ENCODE measurements around the gene USP24. TPM values are rescaled to one million over a fixed set of nuclear protein-coding genes. Genes with fewer than 3 reads are reported as not detected.

The USP24 gene
- total RNA-seq, 2 experiments from 2014 or later: 37.1 to 39.7 TPM

DNA sequence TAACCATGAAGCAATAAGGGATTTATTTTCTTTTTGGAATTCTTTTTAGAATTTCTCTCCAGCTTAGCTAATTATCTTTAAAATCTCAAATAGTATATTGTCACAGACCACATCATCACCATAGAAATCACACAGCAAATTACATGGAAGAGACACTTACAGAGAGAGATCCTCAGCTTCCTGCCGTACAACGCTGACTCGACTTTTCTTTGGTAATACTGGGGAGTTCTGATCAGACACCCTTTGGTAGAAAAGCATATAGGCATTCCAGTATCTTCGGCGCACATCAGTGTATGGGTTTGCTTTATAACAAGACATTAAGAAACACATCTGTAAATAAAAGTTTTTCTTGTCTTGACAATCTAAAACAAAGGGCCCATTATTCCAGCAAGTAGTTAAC is 120.1 kb downstream of the USP24 start:
- no peaks in the 10 kb centered on the region for H3K9me3 Mint-ChIP-seq
- H3K4me3 Mint-ChIP-seq: no peak overlapping the region
- H3K27me3 Mint-ChIP-seq (ENCODE audit: low read depth): no peaks in the 10 kb centered on the region
- no peak for DNase-seq
- no peaks in the 10 kb centered on the region for H3K4me1 Mint-ChIP-seq (ENCODE audit: low read depth)
- CTCF ChIA-PET: no interaction called here
- peaks cover 43% of the 10 kb centered on the region for H3K36me3 Mint-ChIP-seq (ENCODE audit: low read depth)
- H3K27ac Mint-ChIP-seq: no peak overlapping the region
- intact Hi-C loops (cut with micrococcal nuclease): no loop called here

DNA sequence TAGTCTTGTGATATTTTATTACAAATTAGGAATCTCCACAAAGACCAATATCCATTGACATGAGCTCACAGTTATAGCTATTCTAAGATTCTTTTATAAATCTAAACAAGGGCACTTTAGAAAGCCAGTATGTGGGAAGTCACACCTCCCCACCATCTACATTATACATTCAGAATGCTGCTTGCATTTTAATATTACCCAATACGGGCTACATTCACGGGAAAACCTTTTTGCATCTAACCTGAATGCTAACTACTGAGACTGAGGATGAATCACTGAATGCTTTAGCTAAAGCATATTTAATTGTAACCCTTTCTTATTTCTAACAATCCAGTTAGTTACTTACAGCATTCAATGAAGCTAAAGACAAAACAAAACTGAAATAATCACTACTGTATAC is 122.7 kb downstream of the USP24 start:
- Mint-ChIP-seq H3K27ac (no peak overlapping the region), H3K27me3 (ENCODE audit: low read depth) (no peaks in the 10 kb centered on the region), H3K4me3 (no peak overlapping the region), H3K4me1 (ENCODE audit: low read depth) (peaks cover 2% of the 10 kb centered on the region), H3K9me3 (no peaks in the 10 kb centered on the region), H3K36me3 (ENCODE audit: low read depth) (peaks cover 40% of the 10 kb centered on the region)
- CTCF ChIA-PET: no interaction called here
- intact Hi-C loops (cut with micrococcal nuclease): no loop called here
- no peak for DNase-seq

DNA sequence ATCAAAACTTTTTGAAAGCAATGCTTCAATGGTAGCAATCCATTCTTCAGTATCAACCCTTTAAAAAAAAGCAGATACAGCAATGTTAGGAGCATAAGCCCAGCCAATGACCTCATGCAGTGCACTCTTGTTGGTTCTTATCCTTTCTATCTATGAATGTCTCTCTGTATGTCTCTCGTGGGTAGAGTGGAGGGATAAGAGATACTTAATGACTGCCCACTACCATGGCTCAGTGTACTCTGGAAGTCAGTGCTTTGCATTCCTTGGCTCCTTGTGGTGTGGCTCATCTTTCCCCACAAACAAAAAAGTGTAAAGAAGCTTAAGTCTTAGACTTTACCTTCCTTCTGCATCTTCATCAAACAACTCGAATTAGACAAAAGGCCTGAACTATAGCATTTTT is 125.5 kb downstream of the USP24 start:
- Mint-ChIP-seq H3K9me3 (no peaks in the 10 kb centered on the region), H3K36me3 (ENCODE audit: low read depth) (peaks cover 36% of the 10 kb centered on the region), H3K4me3 (no peak overlapping the region), H3K27ac (peak overlapping the region; percentile 35), H3K27me3 (ENCODE audit: low read depth) (no peaks in the 10 kb centered on the region), H3K4me1 (ENCODE audit: low read depth) (peaks cover 2% of the 10 kb centered on the region)
- no peak for DNase-seq
- CTCF ChIA-PET: interaction anchor here (0.6 kb wide), 1 partner anchor 116 kb away, joined by 4 read pairs; no protein-coding TSS in a partner anchor
- intact Hi-C loops (cut with micrococcal nuclease): no loop called here

DNA sequence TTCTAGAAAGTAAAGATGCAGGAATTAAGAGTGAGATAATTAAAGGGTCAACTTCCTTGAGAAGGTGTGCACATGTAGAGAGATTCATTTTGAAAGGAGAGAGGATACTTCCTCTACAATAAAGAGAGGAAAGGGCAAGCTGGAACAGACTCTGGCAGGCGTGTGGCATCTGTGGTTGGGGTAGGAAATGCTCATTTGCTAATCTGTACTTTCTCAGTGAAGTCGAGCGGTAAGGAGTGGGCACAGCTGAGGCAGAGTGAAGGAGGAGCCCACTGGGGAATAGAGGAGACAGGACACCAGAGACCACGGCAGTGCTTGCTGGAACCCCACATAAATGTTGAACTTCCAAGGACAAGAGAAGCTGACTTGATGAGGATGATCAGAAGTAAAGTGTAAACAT is 126.8 kb downstream of the USP24 start:
- CTCF ChIA-PET: no interaction called here
- Mint-ChIP-seq H3K4me3 (no peak overlapping the region), H3K9me3 (no peaks in the 10 kb centered on the region), H3K36me3 (ENCODE audit: low read depth) (peaks cover 31% of the 10 kb centered on the region), H3K27me3 (ENCODE audit: low read depth) (no peaks in the 10 kb centered on the region), H3K4me1 (ENCODE audit: low read depth) (peaks cover 2% of the 10 kb centered on the region), H3K27ac (peak overlapping the region; percentile 19)
- DNase-seq: no peak
- intact Hi-C loops (cut with micrococcal nuclease): no loop called here

DNA sequence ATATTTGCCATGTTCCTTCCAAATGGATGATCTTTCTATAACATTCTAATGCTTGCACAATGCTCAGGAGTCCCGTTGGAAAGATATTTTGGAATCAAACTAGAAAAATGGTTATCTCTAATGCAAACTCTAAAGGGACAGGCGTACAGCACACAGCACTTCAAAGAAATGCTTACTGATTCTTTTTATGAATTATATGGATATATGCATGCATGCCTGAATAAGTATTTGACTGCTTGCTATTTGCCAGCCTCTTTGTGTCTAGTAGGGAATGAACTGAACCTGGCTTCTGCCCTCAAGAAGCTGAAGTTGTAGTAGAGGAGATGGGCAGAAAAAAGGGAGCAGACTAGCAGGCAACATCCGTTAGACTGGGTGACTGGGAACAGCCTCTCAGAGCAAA is 127.7 kb downstream of the USP24 start:
- H3K4me3 Mint-ChIP-seq: no peak overlapping the region
- intact Hi-C loops (cut with micrococcal nuclease): no loop called here
- no peak for DNase-seq
- no peaks in the 10 kb centered on the region for H3K27me3 Mint-ChIP-seq (ENCODE audit: low read depth)
- peaks cover 2% of the 10 kb centered on the region for H3K4me1 Mint-ChIP-seq (ENCODE audit: low read depth)
- no peaks in the 10 kb centered on the region for H3K9me3 Mint-ChIP-seq
- H3K27ac Mint-ChIP-seq: no peak overlapping the region
- CTCF ChIA-PET: no interaction called here
- H3K36me3 Mint-ChIP-seq (ENCODE audit: low read depth): peaks cover 32% of the 10 kb centered on the region

DNA sequence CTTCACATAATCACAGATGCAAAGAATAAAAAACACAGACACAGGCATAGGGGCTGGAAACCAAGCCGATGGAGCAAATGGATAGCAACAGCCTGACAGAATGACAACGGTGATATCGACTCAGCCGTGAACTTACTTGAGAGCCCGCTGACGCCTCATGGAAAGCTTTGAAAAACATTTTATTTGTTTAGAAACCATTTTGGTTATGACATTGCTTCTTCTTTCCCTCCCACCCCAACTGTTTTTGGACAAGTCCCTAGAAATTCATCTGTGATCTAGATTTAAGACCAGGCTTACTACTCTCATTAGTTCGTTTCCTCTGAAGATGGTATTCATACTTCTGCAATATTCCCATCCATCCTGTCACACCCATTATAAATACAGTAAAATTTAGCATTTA is 130.9 kb downstream of the USP24 start:
- CTCF ChIA-PET: no interaction called here
- intact Hi-C loops (cut with micrococcal nuclease): no loop called here
- H3K36me3 Mint-ChIP-seq (ENCODE audit: low read depth): peaks cover 32% of the 10 kb centered on the region
- peaks cover 2% of the 10 kb centered on the region for H3K4me1 Mint-ChIP-seq (ENCODE audit: low read depth)
- DNase-seq: no peak
- H3K9me3 Mint-ChIP-seq: no peaks in the 10 kb centered on the region
- no peaks in the 10 kb centered on the region for H3K27me3 Mint-ChIP-seq (ENCODE audit: low read depth)
- H3K4me3 Mint-ChIP-seq: no peak overlapping the region
- no peak overlapping the region for H3K27ac Mint-ChIP-seq

DNA sequence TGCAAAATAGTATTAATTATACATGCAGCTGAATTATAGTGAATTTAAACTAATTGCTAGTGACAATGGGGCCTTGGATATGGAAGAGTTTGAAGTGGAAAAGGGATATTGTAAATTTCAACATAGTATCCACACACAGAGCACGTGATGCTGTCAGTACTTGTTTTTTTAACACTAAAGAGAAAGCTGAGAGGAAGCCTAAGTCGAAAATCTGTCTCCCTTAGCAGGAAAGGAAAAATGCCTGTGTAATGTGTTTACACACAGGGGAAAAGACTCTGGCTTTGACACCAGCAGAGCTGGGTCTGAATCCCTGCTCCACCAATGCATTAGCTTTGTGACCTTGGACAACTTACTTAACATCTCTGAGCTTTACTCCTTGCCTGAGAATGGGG is 133.3 kb downstream of the USP24 start:
- Mint-ChIP-seq H3K27ac (no peak overlapping the region), H3K36me3 (ENCODE audit: low read depth) (peaks cover 27% of the 10 kb centered on the region), H3K9me3 (no peaks in the 10 kb centered on the region), H3K4me1 (ENCODE audit: low read depth) (no peaks in the 10 kb centered on the region), H3K4me3 (no peak overlapping the region), H3K27me3 (ENCODE audit: low read depth) (no peaks in the 10 kb centered on the region)
- CTCF ChIA-PET: no interaction called here
- intact Hi-C loops (cut with micrococcal nuclease): no loop called here
- no peak for DNase-seq

DNA sequence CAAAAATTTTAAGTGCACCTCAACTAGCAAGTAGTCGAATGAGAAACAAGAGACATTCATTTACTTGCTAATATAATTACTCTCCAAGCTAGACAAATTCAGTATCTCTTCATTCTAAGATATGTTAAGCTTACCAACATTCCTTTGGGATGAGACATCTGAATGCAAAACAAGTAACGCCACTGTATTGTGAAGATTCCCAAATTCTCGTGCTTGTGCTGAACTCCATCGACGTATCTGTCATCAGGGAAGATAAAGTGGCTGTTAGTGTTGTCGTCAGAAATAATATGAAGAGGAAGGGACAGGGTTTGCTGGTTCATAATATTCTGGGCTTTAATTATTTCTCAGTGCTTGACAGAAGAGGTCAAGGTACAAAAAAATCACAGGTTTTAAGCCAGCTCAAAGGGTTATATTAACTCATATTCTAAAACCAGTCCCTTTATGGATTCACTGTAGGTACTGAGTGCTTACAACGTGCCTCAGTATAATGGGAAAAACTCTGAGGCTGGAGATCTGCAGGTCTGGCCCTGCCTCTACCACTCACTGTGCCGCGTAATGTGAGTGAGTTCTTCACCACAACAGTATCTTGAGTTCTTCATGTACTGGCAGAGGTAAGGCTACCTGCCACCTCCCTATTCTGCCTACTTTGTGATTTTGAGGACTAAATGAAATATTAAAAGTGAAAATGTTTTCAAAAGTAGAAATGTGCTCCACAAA is 133.8 kb downstream of the USP24 start:
- no peaks in the 10 kb centered on the region for H3K9me3 Mint-ChIP-seq
- no peak for DNase-seq
- no peak overlapping the region for H3K27ac Mint-ChIP-seq
- H3K36me3 Mint-ChIP-seq (ENCODE audit: low read depth): peaks cover 27% of the 10 kb centered on the region
- CTCF ChIA-PET: no interaction called here
- no peaks in the 10 kb centered on the region for H3K4me1 Mint-ChIP-seq (ENCODE audit: low read depth)
- intact Hi-C loops (cut with micrococcal nuclease): no loop called here
- no peak overlapping the region for H3K4me3 Mint-ChIP-seq
- H3K27me3 Mint-ChIP-seq (ENCODE audit: low read depth): no peaks in the 10 kb centered on the region

DNA sequence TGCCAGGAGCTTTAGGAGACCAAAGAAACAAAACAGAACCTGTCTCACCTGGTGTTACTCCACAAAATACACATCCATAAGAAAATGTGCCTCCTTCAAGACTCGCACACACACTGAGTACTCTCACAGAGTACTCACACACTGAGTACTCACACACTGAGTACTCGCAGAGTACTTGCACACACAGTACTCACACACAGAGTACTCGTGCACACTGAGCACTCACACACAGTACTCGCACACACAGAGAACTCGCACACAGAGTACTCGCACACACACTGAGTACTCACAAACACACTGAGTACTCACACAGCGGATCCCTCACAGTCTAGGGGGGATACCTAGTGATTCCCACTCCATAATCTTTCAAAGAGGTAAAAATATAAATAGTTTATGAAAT is 135.5 kb downstream of the USP24 start:
- Mint-ChIP-seq H3K4me1 (ENCODE audit: low read depth) (no peaks in the 10 kb centered on the region), H3K36me3 (ENCODE audit: low read depth) (peaks cover 27% of the 10 kb centered on the region), H3K27me3 (ENCODE audit: low read depth) (no peaks in the 10 kb centered on the region), H3K27ac (no peak overlapping the region), H3K9me3 (no peaks in the 10 kb centered on the region), H3K4me3 (no peak overlapping the region)
- CTCF ChIA-PET: no interaction called here
- intact Hi-C loops (cut with micrococcal nuclease): loop anchor here (5.0 kb wide), 1 partner anchor 38 kb away; no protein-coding TSS in a partner anchor
- no peak for DNase-seq

DNA sequence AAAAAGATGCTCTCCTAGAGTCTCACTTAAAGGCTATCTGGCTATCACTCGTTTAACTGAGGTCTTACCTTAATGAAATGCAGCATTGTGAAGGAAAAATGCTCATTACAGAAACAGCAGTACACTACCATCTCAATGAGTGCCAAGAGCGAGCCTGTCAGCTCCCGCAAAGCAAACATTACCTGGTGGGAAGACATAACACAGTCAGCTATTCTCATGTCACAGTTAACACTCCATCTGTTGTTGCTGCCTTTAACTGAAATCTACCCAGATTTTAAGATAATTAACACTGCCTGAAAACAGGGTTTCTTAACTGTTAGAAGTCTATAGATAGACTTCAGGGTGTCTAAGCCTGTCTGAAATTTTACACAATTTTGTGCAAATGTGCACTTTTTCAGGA is 136.7 kb downstream of the USP24 start:
- Mint-ChIP-seq H3K36me3 (ENCODE audit: low read depth) (peaks cover 28% of the 10 kb centered on the region), H3K27ac (no peak overlapping the region), H3K4me1 (ENCODE audit: low read depth) (peaks cover 6% of the 10 kb centered on the region), H3K27me3 (ENCODE audit: low read depth) (no peaks in the 10 kb centered on the region), H3K4me3 (no peak overlapping the region), H3K9me3 (no peaks in the 10 kb centered on the region)
- DNase-seq: no peak
- CTCF ChIA-PET: no interaction called here
- intact Hi-C loops (cut with micrococcal nuclease): loop anchor here (5.0 kb wide), 1 partner anchor 39 kb away; no protein-coding TSS in a partner anchor

DNA sequence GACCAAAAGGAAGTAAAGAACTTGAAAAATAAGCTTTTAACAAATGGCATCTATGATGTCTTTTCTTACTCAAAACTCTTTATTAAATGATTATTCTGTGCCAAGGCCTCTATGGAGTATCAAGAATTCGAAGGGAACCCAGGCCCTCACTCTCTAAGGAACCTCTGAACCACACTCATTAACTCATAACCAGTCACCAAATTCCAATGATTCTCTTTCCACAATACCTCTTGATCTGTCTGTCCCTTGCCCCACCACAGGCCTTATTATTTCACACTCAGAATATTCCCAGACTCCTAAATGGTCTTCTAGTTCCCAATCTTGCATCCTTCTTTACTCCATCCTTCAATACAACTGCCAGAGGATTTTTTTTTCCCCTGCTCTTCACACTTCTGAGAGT is 138.8 kb downstream of the USP24 start:
- CTCF ChIA-PET: no interaction called here
- Mint-ChIP-seq H3K27ac (no peak overlapping the region), H3K4me1 (ENCODE audit: low read depth) (peaks cover 16% of the 10 kb centered on the region), H3K27me3 (ENCODE audit: low read depth) (no peaks in the 10 kb centered on the region), H3K4me3 (no peak overlapping the region), H3K36me3 (ENCODE audit: low read depth) (peaks cover 40% of the 10 kb centered on the region), H3K9me3 (no peaks in the 10 kb centered on the region)
- intact Hi-C loops (cut with micrococcal nuclease): loop anchor here (5.0 kb wide), 1 partner anchor 41 kb away; no protein-coding TSS in a partner anchor
- no peak for DNase-seq

DNA sequence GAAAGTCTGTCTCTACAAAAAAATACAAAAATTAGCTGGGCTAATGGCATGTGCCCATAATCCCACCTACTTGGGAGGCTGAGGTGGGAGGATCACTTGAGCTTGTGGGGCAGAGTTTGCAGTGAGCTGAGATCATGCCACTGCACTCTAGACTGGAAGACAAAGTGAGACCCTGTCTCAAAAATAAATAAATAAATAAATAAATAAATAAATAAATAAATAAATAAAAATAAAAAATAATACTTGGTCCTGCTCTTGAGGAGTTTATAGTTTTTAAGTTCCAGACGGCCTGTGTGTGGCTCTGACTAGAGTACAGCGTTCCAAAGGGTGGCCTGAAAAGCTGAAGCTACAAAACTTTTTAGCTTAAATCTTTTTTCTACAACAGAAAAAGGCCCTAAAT is 140.7 kb downstream of the USP24 start:
- H3K36me3 Mint-ChIP-seq (ENCODE audit: low read depth): peaks cover 45% of the 10 kb centered on the region
- no peaks in the 10 kb centered on the region for H3K27me3 Mint-ChIP-seq (ENCODE audit: low read depth)
- no peaks in the 10 kb centered on the region for H3K9me3 Mint-ChIP-seq
- no peak overlapping the region for H3K4me3 Mint-ChIP-seq
- CTCF ChIA-PET: interaction anchor here (1.2 kb wide), 1 partner anchor 130 kb away, joined by 3 read pairs; no protein-coding TSS in a partner anchor
- intact Hi-C loops (cut with micrococcal nuclease): loop anchor here (5.0 kb wide), 1 partner anchor 138 kb away; no protein-coding TSS in a partner anchor
- peaks cover 16% of the 10 kb centered on the region for H3K4me1 Mint-ChIP-seq (ENCODE audit: low read depth)
- no peak for DNase-seq
- peak overlapping the region; percentile 90 for H3K27ac Mint-ChIP-seq

DNA sequence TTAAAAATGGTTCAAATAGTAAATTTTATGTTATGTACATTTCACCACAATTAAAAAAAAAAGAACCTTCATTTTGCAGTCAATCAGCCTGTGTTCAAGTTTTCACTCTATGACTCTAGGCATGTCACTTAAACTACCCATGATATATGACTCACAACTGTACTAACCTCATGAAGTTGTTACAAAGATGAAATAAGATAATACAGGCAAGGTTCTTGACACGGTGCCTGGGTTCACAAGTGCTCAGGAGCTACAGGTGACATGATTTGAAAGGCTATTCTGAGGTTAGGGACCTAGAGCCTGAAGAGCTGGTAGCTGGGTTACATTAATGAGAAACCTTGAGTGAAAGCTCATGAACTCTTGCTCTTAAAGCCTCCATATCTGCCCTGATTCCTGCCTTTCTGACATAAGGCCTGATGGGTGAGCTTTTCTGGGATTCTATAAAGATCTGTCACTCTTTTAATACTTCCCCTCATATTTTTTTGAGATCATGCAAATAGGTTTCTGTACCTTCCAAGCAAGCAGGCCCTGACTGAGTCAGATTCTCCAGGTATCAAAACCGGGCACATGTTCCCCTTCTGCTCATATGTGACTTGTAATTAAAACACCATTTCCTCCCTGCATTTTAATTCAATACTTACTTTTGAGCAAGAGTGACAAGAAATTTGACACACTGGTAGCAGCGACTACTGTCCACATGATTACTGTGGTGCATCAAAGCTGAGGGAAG is 141.8 kb downstream of the USP24 start:
- peak; percentile 58 for DNase-seq
- Mint-ChIP-seq H3K27ac (peak overlapping the region; percentile 90), H3K36me3 (ENCODE audit: low read depth) (peaks cover 52% of the 10 kb centered on the region)

More for the DNA sequence above, 141.8 kb downstream of the USP24 start:
- peaks cover 16% of the 10 kb centered on the region for H3K4me1 Mint-ChIP-seq (ENCODE audit: low read depth)
- no peaks in the 10 kb centered on the region for H3K27me3 Mint-ChIP-seq (ENCODE audit: low read depth)
- intact Hi-C loops (cut with micrococcal nuclease): loop anchor here (1.0 to 5.0 kb wide), 5 partner anchors 13 to 265 kb away; no protein-coding TSS in a partner anchor
- CTCF ChIA-PET: interaction anchor here (0.6 to 1.7 kb wide), 5 partner anchors 10 to 348 kb away, joined by 3 to 5 read pairs (median 3); no protein-coding TSS in a partner anchor
- peak overlapping the region; percentile 5 for H3K4me3 Mint-ChIP-seq
- no peaks in the 10 kb centered on the region for H3K9me3 Mint-ChIP-seq

Data from activated naive CD4-positive, alpha-beta T cell treated with anti-CD3 and anti-CD28 coated beads for 36 hours (primary cell).